Activated CD4-positive, CD25-positive, alpha-beta regulatory T cell treated with anti-CD3 and anti-CD28 coated beads, Interleukin-2, amount 50 U/mL, for 24 hours (primary cell): ENCODE results near the gene RPS19.

Source experiments
- ATAC-seq, 2 donors: fragments of 150-1000 bp; cut with Tn5 transposase; one replicate each; pipeline ENCODE4 v1.10.0; 2021; ENCODE audit warnings: mild to moderate bottlenecking in 1 of 2, moderate library complexity in 1 of 2

Gene RPS19

DNA sequence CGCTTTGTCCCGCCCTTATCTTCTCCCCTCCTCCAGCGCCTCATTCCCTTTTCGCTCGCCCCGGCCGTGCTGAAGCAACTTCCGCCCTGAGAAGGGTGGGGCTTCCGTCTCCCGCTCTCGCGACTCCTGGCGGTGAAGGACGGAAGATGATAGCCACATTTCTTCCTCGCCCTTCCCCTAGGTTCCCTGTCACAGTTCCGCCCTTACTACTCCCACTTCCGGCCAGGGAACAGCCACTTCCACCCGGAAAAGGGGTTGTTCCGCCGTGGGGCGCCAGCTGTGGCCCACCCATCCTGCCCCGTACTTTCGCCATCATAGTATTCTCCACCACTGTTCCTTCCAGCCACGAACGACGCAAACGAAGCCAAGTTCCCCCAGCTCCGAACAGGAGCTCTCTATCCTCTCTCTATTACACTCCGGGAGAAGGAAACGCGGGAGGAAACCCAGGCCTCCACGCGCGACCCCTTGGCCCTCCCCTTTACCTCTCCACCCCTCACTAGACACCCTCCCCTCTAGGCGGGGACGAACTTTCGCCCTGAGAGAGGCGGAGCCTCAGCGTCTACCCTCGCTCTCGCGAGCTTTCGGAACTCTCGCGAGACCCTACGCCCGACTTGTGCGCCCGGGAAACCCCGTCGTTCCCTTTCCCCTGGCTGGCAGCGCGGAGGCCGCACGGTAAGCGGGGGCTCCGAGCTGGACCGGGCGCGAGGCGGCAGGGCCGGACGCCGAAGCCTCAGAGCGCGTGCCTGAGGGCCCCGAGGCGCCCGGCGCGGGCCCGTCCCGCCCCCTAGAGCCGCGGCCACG lies at the start of gene RPS19:
TSS of gene RPS19 (plus strand) at position 638 of the 801 bp plus-strand sequence. CDS start 520 bp downstream, outside the sequence.
- ATAC-seq = peak; percentile 77 to 84

DNA sequence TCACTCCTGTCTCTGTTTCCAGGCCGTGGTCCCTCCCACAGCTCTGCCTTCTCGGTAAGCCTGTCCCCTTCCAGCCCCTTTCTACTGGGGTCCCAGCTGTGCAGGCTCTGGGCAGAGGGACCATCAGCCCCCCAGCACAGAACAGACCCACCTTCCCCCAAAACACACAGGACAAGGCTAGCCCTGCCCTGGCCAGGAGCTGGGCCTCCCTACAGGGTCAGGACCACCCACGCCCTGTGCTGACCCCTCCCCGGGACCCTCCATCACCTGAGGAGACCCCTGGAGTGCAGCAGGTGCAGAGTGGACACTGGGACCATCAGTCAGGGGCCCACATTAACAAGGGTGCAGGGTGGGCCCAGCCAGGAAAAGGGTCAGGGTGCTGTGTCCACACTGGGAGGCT lies 49.8 kb upstream of the RPS19 start:
- no peak for ATAC-seq

DNA sequence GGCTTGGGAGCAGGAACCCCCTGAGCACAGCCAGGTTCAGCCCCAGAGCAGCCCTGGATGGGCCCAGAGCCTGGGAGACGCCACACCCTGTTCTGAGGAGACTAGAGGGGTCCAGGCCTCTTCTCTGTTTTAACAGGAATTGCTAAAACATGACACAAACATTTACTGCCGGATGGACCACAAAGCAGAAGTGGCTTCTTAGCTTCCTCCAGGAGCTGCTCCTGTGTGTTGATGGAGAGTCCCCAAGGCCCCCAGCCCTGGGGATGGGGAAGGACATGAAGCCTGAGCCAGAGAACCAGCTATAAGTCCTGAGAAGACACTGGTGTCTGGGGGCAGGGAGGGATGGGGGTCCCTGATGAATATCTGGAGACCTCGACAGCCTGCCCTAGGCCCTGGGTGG lies 49.0 kb upstream of the RPS19 start:
- peak in 1 of 2 donors; percentile 27 for ATAC-seq

DNA sequence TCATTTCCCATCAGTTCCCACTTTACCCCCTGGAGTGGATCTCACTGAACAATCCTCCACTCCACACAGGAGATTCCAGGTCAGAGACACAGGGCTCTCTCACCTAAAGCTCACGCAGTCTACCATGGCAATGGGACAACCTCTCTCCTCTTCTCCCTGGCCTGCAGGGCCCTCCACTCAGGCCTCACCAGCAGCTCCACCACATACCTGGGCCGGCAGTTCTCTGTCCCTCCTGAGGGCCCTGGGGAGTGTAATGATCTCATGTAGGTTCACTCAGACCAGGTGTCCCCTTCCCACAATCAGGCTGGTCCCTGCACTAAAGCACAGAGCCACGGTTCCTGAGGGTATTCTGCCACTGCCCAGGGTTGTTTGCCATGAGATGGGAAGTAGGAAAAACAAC lies 48.1 kb upstream of the RPS19 start:
- no peak for ATAC-seq

DNA sequence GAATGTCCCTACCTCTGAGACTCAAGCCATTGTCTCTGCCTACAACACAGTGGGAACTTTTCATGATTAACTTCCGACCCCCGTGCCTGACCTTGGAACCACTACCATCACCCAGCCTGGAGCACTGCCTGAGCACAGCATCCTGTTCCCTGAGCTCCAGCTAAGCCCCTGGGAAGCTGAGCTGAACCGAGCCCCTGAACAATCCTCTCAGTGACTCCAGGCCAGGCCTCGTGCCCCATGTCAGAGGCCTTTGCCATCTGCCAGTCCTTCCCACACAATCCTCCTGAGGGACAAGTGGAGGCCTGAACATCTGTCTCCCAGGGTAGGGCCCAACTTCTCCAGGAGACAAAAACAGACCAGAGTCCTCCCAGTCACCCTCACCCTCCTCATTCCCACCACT lies 46.1 kb upstream of the RPS19 start:
- ATAC-seq = no peak

DNA sequence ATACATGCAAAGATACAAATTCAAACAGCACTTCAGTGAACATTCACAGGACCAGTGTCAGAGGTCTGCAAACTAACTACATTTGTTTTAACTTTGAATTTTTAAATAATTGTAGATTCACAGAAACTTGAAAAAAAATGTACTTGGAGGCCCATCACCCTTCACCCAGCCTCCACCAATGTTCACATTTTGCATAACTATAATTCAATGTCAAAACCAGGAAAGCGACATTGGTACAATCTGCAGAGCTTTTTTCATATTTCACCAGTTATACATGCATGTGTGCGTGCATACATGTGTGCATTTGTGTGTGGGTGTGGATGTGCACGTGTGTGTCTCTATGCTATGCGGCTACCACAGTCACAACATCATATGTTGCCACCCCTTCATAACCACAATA lies 44.8 kb upstream of the RPS19 start:
- no peak for ATAC-seq

DNA sequence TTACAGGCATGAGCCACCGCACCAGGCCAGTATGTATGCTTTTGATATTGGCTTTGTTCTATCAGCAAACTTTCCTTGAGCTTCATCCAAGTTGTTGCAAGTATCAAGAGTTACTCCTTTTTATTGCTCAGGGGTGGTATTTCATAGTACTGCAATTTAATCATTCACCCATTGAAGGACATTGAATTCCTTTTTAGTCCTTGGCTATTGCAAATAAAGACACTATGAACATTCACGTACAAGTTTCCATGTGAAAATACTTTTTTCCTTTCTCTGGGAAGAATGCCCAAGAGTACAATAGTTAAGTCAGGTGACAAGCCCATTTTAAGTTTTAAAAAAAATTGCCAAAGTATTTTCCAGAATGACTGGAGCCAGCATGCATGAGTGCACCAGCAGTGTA lies 43.3 kb upstream of the RPS19 start:
- no peak for ATAC-seq

DNA sequence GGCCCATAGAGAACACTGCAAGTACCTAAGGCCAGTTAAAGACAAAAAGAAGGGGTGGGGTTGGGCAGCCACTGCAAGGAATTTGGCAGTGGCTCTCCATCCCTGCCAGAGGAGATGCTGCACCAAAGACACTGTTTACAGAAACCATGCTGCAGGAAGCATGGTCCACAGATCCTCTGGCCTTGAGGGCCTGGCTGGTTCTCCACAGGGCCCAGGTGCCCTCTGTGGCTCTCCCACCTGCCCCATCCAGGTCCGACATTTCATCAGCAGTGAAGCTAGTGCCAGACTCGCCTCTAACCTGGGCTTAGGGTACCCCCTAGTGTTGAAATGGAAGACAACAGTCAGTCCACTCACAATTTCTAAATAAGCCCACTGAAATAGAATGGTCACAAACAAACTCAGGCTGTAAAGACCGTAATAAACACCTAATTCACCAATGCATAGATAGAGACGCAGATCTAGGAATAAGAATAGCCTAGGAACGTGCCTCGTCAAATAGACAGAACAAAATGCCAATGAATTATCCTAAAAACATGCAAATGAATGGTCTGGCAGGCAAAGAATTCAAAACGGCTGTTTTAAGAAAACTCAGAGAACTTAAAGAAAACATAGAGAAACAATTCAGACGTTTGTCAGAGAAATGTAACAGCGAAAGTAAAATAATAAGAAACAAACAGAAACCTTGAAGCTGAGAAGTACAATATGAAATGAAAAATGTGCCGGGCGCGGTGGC lies 38.9 kb upstream of the RPS19 start:
- peak; percentile 62 to 73 for ATAC-seq

DNA sequence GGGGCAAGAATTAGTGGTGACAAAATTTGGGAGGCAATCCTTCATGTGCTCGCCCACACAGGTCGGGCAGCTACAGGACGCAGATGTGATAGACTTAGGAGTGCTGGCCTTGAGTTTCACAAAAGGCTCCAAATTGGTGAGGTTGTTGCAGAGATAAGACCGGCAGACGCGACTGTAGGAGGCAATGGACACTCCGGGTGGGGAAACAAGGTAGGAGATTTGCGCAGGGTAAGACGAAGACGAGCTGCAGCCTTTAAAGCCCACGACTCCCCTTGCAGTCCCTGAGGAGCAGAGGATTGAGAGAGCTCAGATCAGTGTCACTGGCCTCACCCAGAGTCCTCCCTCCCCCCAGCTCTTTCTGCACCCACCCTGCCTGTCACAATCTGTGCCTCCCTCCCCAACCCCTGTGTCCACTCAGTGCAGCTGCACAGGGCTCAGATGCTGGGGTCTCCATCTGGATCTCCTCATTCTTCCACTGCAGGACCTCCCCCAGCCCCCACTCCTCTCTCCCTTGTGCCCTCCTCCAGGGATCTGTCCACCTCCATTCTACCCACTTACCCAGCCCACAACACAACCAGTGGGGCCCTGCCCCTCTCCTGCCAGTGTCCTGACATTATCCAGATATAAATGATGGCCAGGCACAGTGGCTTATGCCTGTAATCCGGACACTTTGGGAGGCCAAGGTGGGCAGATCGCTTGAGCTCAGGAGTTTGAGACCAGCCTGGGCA lies 21.9 kb upstream of the RPS19 start:
- ATAC-seq = no peak

DNA sequence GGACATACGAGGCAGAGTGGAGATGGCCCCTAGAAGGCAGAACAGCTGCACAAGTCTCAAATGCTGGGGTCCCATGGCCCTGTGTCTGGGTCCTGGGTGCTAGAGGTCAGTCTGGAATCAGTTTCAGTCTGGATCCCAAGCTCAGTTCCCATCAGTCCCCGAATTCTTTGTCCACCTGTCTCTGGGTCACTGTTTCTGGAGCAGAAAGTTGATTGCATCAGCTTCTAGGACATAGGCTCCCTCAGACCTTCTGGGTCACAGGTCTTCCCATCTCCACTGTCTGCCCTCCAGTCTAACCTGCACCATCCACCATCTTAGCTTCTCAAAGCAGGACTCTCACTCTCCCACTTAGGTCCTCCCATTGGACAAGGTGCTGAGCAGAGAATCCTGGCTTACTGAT lies 20.8 kb upstream of the RPS19 start:
- no peak for ATAC-seq

DNA sequence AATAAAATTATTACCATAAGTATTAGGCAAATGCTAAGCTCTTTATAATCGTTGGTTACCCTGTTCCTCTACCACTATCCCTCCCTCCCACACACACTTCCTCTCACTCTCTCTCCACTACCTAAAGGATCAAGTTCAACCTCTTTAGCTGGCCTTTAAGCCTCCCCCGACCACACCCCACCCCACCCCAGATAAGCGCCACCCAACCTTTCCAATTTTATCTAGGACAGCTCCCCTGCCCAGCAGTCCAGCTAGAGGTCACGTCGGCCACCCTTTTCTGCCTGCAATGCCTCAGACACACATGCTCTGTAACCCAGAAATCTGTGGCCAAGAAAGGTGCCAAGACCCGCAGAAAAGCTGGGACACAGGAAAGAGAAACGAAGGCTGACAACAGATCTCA lies 16.7 kb upstream of the RPS19 start:
- no peak for ATAC-seq

DNA sequence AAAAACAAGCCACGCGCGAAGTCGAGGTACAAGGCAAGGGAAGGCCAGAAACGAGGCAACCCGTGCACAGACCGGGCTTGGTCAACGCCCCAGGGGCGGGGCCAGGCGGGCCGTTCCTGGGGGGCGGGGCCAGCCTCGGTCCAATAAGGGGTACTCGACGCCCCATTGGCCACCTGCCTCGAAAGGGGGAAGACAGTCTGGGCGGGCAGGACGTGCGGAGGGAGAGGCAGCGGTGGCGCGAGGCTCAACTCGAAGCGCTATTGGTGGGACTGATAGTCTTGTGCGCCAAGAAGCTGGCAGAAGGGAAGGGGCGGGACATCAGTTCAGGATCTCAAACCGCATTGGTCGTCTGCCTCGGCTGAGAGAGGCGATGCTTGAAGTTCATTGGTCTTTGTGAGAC lies 15.5 kb upstream of the RPS19 start, which contains the start of gene LYPD4:
TSS of gene LYPD4 (minus strand) at position 83 of the 400 bp plus-strand sequence. CDS start 5,398 bp downstream, outside the sequence.
- ATAC-seq = no peak

DNA sequence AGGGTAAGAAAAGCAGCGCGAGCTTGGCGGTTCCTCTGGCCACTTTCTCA lies 15.2 kb upstream of the RPS19 start, which contains the start of gene DMRTC2:
TSS of gene DMRTC2 (plus strand) at position 42 of the 50 bp plus-strand sequence. CDS start 2,387 bp downstream, outside the sequence.
- no peak for ATAC-seq

DNA sequence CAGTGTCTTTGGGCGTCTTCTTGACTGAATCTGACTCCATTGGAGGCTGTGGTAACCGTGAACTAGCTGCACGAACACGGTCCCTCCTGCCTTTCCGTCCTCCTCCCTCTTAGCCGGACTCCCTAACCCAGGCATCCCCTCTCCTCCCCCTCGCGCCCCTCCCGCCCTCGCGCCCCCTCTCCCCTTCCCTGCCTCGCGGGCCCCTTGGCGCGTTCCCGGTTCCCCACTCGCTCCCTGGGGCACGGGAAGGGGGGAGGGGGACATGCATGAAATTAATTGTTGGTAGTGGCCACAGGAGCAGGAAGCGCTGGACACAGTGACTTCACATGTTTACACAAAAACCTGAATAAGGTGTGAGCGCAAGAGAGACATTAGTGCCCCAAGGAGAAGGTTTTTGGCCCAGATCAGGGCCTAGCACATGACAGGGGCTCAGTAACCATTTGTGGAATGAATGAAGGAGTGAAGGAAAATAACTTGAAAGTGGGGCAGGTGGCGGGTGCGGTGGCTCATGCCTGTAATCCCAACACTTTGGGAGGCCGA lies 14.9 kb upstream of the RPS19 start:
- ATAC-seq = no peak

DNA sequence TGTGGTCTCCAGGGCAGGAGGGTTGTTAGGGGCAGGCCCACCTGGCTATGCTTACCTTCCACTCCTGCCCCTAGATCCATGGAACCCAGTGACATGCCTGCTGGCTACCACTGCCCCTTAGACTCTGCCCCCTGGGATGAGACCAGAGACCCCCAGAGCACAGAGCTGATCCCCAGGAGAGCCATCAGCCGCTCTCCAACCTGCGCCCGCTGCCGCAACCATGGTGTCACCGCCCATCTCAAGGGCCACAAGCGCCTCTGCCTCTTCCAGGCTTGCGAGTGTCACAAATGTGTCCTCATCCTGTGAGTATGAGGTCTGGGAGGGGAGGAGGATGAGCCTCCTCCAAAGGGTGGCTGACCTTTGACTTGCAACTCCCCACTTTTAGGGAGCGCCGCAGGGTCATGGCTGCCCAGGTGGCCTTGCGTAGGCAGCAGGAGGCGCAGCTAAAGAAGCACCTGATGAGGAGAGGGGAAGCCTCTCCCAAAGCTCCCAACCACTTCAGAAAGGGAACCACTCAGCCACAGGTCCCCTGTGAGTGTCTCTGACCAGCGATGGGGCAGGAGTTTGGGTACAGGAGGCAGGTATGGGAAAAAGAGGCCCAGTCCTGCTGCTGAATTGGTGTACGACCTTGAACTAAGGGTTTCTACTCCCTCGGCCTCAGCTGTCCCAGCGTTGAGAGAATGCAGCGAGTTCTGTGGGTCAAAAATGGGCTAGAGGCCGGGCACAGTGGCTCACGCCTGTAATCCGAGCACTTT lies 12.5 kb upstream of the RPS19 start:
- ATAC-seq = no peak

DNA sequence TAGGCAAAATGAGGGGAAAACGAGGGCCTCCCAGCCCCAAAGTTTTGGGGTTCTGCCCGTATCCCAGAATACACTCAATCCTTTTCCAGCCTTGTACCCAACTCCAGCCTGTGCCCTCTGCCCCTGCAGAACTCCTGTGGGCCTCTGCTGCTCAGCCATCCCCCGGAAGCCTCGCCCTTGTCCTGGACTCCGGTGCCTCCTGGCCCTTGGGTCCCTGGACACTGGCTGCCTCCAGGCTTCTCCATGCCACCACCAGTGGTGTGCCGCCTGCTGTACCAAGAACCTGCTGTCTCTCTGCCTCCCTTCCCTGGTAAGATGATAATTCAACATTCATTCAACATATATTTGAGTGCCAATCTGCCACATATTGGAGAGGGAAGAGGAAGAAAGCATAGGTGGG lies 11.4 kb upstream of the RPS19 start:
- ATAC-seq = no peak

DNA sequence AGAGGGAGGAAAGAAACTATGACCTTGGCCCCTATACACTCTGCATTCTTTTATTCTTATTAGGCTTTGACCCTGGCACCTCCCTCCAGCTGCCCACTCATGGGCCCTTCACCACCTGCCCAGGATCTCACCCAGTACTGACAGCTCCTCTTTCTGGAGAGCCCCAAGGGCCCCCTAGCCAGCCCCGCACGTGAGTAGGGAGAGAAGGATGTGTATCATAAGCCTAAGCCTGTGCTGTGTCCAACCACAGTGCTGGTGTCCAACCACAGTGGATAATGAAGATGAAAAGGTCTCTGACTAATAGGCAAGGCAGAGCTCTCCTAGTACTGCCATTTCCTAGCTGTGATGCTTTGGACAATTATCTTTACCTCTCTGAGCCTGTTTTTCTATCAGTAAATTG lies 11.0 kb upstream of the RPS19 start:
- ATAC-seq = no peak

DNA sequence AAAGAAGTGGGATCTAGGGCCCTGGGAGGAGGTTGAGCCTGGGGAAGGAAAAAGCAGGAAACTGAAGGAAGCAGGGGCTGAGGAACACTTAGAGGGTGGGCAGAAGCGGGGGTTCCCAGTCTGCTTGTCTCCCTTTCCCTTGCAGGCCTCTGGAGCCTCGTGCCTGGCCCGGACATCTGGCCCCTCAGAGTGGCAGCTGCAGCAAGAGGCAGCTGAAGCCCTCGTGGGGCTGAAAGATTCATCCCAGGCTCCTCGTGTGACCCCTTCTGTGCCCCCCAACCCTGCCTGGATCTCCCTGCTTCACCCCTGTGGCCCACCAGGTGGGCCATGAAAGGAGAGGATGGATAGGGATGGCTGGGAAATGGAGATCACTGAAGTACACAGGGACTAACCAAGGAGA lies 9.7 kb upstream of the RPS19 start:
- ATAC-seq = no peak

DNA sequence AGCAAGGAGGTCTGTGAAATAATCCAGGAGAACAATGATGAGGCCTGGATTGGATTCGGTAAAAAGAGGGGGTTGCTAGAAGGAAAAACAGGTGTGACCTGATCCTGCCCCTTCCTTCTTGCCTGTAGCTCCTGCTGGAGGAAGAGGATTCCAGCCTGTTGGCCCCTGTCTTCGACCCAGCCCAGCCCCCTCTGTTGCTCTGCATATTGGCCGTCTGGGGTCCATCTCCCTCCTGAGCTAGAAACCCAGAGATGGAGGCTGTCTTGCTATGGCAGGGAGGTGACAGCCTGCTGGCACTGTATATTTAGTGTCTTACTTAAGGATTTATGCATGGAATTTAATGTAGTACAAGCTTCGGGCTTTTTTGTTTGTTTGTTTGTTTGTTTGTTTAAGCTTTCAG lies 8.6 kb upstream of the RPS19 start:
- ATAC-seq = no peak

DNA sequence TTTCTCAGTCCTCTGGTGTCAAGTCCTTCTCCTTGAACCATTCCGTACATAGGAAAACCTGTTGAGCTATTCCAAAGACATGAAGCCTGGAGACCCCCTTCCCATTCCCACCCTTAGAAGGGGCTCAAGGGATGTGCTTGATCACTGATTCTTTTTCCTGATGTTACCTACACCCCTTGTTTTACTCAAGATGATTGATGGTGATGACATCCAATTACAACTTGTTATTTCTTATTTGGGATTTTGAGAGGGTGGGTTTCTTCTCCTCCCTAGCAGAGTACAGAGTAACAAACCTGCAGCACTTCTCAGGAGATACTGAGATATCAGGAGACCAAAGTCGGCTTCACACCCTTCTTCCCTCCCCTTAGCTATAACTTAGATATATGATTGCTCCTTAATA lies 6.7 kb upstream of the RPS19 start:
- ATAC-seq = no peak

DNA sequence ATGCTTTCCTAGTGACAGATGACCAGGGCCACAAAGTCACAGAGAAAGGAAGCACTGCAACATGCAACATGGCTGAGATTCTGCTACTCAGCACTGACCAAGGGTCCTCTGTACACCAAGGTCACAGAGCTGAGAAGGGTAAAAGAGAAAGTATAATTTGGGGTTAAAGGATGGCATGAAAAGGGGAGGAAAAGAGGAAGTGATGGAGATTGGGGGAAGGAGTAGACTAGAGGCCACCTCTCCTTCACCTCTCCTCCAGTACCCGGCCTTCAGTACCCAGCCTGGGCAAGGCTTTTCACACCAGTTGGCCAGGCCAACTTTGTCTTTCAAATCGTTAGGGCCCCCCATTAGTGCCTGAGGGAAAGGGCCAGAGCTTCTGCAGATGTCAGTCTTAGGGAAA lies 6.3 kb upstream of the RPS19 start:
- no peak for ATAC-seq

DNA sequence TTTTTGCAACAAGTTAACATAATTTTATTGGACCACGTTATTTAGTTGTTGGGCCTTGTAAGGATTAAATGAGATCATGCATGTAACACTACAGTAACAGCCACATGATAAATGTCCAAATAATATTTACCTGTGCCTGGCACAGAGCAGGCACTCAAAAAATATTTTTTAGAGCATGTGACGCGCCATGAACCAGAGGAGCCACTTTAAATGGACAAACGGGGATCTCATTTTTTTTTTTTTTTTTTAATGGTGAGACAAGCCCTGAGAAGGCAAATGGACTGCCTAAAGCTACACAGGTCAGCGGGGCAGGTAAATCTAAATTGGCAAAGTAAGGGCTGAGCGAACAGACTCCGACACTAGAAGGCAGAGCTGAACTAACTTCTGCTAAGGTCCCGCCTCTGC lies 840 bp upstream of the RPS19 start:
- no peak for ATAC-seq
